Fibroblast of skin of scalp (primary cell): ENCODE results near the gene SSH2.

Experiments used
- DNase-seq: peaks from one replicate; pipeline ENCODE4 v3.0.0-alpha.2; 2013

SSH2 gene

GRCh38 chr17:29597361-29598172, 332.5 kb downstream of the SSH2 start:
- no peak for DNase-seq

GRCh38 chr17:29596811-29597210, 333.2 kb downstream of the SSH2 start:
- DNase-seq = no peak

GRCh38 chr17:29595943-29596774, 333.9 kb downstream of the SSH2 start:
- DNase-seq = no peak

GRCh38 chr17:29595107-29595942, 334.7 kb downstream of the SSH2 start:
- DNase-seq = peak; percentile 58

- no peak for DNase-seq
Measured at GRCh38 chr17:29594519-29595090, 335.4 kb downstream of the SSH2 start.

- no peak for DNase-seq
Measured at GRCh38 chr17:29593591-29594518, 336.2 kb downstream of the SSH2 start.

GRCh38 chr17:29592850-29593551, 337.0 kb downstream of the SSH2 start, which contains the start of gene ANKRD13B:
ANKRD13B (plus strand) TSS chr17:29593132; CDS start chr17:29593622, 490 bp downstream.
- no peak for DNase-seq

GRCh38 chr17:29591737-29592608, 338.1 kb downstream of the SSH2 start:
- peak; percentile 82 for DNase-seq

- DNase-seq = peak; percentile 67
Measured at GRCh38 chr17:29591146-29591736, 338.8 kb downstream of the SSH2 start.

- peak; percentile 71 for DNase-seq
Measured at GRCh38 chr17:29590411-29591145, 339.4 kb downstream of the SSH2 start.

GRCh38 chr17:29589524-29590410, 340.3 kb downstream of the SSH2 start, which contains the start of gene GIT1:
GIT1 (minus strand) TSS chr17:29589648; CDS start chr17:29589378, 270 bp downstream.
- peak; percentile 90 for DNase-seq

- no peak for DNase-seq
Measured at GRCh38 chr17:29588562-29589411, 341.2 kb downstream of the SSH2 start.

GRCh38 chr17:29588017-29588561, 341.9 kb downstream of the SSH2 start:
- no peak for DNase-seq

- DNase-seq = no peak
Measured at GRCh38 chr17:29587591-29587990, 342.4 kb downstream of the SSH2 start.

GRCh38 chr17:29586676-29587469, 343.2 kb downstream of the SSH2 start:
- no peak for DNase-seq
